Measurements from ENCODE around the gene BAIAP2L1.
"Not testable (repeated sequence)": the region's sequence is repeated elsewhere in the genome, so short reads cannot be mapped to it uniquely, and the experiment has no call there.

- TF ChIP-seq POLR2AphosphoS5, POLR2A, TAF1 (IDR thresholded peaks at IDR 0.05; ENCODE audit: low read depth, low read length): not testable (repeated sequence)
Measured at GRCh38 chr7:98408146-98408545, 7.3 kb upstream of the BAIAP2L1 start.

All from GM12891 (cell line).